HG03108 (cell line): ENCODE results near the gene CNEP1R1.
"Not testable (repeated sequence)": the region's sequence is repeated elsewhere in the genome, so short reads cannot be mapped to it uniquely, and the experiment has no call there.

ENCODE experiments used
- ATAC-seq: cut with Tn5 transposase; IDR thresholded peaks from one replicate; pipeline ENCODE4 v1.9.1; 2021; ENCODE audit warnings: moderate library complexity; ENCODE audit not compliant: unreplicated experiment

Gene CNEP1R1

GRCh38 chr16:50024684-50025536, at the start of gene CNEP1R1:
CNEP1R1 (plus strand) TSS chr16:50025225; CDS start chr16:50025316, 91 bp downstream.
- peak; percentile 99 for ATAC-seq

GRCh38 chr16:49977427-49977826, 47.6 kb upstream of the CNEP1R1 start:
- ATAC-seq: no peak

GRCh38 chr16:49978569-49979326, 46.3 kb upstream of the CNEP1R1 start:
- no peak for ATAC-seq

- no peak for ATAC-seq
Measured at GRCh38 chr16:49980166-49980565, 44.9 kb upstream of the CNEP1R1 start.

- no peak for ATAC-seq
Measured at GRCh38 chr16:49986351-49987124, 38.5 kb upstream of the CNEP1R1 start.

GRCh38 chr16:49987381-49987780, 37.6 kb upstream of the CNEP1R1 start:
- ATAC-seq: no peak

GRCh38 chr16:49992825-49993224, 32.2 kb upstream of the CNEP1R1 start:
- no peak for ATAC-seq

GRCh38 chr16:49993579-49993978, 31.4 kb upstream of the CNEP1R1 start:
- ATAC-seq: no peak

- ATAC-seq: no peak
Measured at GRCh38 chr16:49994006-49994405, 31.0 kb upstream of the CNEP1R1 start.

GRCh38 chr16:49995720-49996119, 29.3 kb upstream of the CNEP1R1 start:
- no peak for ATAC-seq

- ATAC-seq: no peak
Measured at GRCh38 chr16:49997721-49998251, 27.2 kb upstream of the CNEP1R1 start.

GRCh38 chr16:49998991-49999390, 26.0 kb upstream of the CNEP1R1 start:
- ATAC-seq: no peak

- no peak for ATAC-seq
Measured at GRCh38 chr16:50001144-50001543, 23.9 kb upstream of the CNEP1R1 start.

GRCh38 chr16:50002190-50002589, 22.8 kb upstream of the CNEP1R1 start:
- no peak for ATAC-seq

GRCh38 chr16:50004239-50004638, 20.8 kb upstream of the CNEP1R1 start:
- no peak for ATAC-seq

GRCh38 chr16:50006964-50007363, 18.1 kb upstream of the CNEP1R1 start:
- no peak for ATAC-seq

- no peak for ATAC-seq
Measured at GRCh38 chr16:50007744-50008143, 17.3 kb upstream of the CNEP1R1 start.

- no peak for ATAC-seq
Measured at GRCh38 chr16:50010212-50010611, 14.8 kb upstream of the CNEP1R1 start.

- ATAC-seq: no peak
Measured at GRCh38 chr16:50011707-50012106, 13.3 kb upstream of the CNEP1R1 start.

GRCh38 chr16:50012182-50012581, 12.8 kb upstream of the CNEP1R1 start:
- ATAC-seq: no peak

GRCh38 chr16:50014211-50014610, 10.8 kb upstream of the CNEP1R1 start:
- not testable (repeated sequence) for ATAC-seq
